Neutrophil (primary cell): ENCODE results near the gene HOXB5.

Experiments
- H3K27ac ChIP-seq: fragments of 200-600 bp; sonication (generic); 2 replicates; pipeline ENCODE4 v1.5.1; 2016; ENCODE audit warnings: mild to moderate bottlenecking, moderate library complexity
- H3K27me3 ChIP-seq: fragments of 200-600 bp; sonication (generic); 2 replicates; pipeline ENCODE4 v1.6.0; 2016; ENCODE audit warnings: mild to moderate bottlenecking
- H3K36me3 ChIP-seq: fragments of 200-600 bp; sonication (generic); 2 replicates; pipeline ENCODE4 v1.5.1; 2017
- H3K4me1 ChIP-seq, 2 experiments: fragments of 200-600 bp in 1 of 2; sonication (generic) in 1 of 2; 1 replicate in 1 of 2; 2 replicates in 1 of 2; pipeline versions ENCODE4 v1.5.1 to v1.6.1; 2013 to 2016; ENCODE audit warnings: low read depth in 1 of 2, low read length in 1 of 2, mild to moderate bottlenecking in 1 of 2, moderate library complexity in 1 of 2; ENCODE audit not compliant: control insufficient read depth in 1 of 2, insufficient read depth in 1 of 2
- H3K4me3 ChIP-seq, 2 experiments: fragments of 200-600 bp in 1 of 2; sonication (generic) in 1 of 2; 1 replicate in 1 of 2; 2 replicates in 1 of 2; pipeline ENCODE4 v1.5.1; 2013 to 2016; ENCODE audit warnings: low read depth in 1 of 2, low read length in 1 of 2, mild to moderate bottlenecking in 1 of 2, moderate library complexity in 1 of 2
- H3K9me3 ChIP-seq: fragments of 200-600 bp; sonication (generic); 2 replicates; pipeline ENCODE4 v1.5.1; 2016
- TF ChIP-seq, protein P1 (sequence below): fragments of 200-600 bp; sonication (generic); IDR thresholded peaks from 2 replicates; pipeline ENCODE4 v1.5.1; 2016; ENCODE audit warnings: antibody characterized with exemption

HOXB5 gene

DNA sequence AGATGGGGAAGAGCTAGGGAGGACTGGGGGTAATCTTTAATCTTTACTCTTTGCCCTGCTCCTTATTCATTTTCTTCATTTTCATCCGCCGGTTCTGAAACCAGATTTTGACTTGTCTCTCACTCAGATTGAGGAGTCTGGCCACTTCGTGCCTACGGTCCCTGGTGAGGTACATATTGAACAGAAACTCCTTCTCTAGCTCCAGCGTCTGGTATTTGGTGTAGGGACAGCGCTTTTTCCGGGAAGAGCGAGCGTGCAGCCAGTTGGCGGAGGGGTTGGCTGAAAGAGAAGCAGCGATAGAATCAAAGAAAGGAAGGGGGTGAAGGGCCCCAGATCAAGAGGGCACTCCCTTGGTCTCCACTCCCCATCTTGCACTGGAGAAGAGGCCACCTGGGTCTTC is 29.3 kb upstream of the HOXB5 start:
- Histone ChIP-seq H3K27ac (no peak overlapping the region), H3K9me3 (no peaks in the 10 kb centered on the region), H3K27me3 (peaks cover 100% of the 10 kb centered on the region), H3K4me1 (peaks cover 0 to 6% of the 10 kb centered on the region in 2 experiments), H3K36me3 (no peaks in the 10 kb centered on the region), H3K4me3 (no peak overlapping the region)
- TF ChIP-seq, protein P1, sequence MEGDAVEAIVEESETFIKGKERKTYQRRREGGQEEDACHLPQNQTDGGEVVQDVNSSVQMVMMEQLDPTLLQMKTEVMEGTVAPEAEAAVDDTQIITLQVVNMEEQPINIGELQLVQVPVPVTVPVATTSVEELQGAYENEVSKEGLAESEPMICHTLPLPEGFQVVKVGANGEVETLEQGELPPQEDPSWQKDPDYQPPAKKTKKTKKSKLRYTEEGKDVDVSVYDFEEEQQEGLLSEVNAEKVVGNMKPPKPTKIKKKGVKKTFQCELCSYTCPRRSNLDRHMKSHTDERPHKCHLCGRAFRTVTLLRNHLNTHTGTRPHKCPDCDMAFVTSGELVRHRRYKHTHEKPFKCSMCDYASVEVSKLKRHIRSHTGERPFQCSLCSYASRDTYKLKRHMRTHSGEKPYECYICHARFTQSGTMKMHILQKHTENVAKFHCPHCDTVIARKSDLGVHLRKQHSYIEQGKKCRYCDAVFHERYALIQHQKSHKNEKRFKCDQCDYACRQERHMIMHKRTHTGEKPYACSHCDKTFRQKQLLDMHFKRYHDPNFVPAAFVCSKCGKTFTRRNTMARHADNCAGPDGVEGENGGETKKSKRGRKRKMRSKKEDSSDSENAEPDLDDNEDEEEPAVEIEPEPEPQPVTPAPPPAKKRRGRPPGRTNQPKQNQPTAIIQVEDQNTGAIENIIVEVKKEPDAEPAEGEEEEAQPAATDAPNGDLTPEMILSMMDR: no peak

DNA sequence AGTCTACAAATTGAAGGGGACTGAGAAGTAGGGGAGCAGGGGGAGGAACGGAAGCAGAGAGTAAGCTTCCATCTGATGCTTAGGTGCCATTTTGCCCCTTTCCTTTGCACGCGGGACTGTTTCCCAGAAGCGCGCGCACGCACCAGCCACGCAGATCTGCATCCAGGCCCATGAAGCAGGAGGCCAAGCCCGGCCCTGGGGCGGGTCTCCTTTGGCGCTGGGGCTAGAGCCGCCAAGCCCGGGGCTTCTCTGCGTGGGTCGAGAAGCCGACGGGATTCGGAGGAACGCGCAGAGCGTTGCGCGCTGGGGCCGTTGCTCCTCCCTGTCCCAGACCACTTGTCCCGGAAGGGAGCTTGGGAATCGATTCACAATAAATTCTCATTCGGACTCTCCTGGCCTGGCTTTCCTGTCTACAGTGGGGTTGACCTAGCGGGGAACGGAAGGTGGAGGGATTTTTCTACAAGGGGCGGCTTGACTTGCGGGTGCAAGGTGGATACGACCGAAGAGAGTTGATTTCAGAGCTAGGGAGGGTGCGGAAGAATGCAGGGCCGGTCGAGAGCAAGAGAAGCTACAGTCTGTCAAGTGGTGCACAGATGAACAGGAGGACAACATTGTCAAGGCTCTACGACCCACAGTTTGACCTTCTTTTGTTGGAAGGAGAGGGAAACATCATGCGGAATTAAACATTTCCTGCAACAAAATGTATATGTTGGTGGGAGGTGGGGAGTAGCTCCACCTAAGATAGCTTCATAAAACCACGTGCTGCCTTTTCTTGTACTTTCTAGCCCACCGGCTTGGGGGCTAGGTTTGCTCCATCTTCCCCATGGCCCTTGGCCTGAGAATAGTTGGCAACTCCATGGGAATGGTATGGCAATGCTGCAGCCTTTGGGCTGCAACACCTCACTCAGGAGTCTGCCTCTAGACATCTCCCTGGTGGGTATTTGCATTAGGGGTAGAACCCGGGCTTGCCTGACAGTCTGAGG is 28.1 kb upstream of the HOXB5 start:
- Histone ChIP-seq H3K27ac (no peak overlapping the region), H3K4me1 (peaks cover 0 to 6% of the 10 kb centered on the region in 2 experiments), H3K36me3 (no peaks in the 10 kb centered on the region), H3K9me3 (no peaks in the 10 kb centered on the region), H3K4me3 (no peak overlapping the region), H3K27me3 (peaks cover 100% of the 10 kb centered on the region)
- TF ChIP-seq, protein P1: no peak

DNA sequence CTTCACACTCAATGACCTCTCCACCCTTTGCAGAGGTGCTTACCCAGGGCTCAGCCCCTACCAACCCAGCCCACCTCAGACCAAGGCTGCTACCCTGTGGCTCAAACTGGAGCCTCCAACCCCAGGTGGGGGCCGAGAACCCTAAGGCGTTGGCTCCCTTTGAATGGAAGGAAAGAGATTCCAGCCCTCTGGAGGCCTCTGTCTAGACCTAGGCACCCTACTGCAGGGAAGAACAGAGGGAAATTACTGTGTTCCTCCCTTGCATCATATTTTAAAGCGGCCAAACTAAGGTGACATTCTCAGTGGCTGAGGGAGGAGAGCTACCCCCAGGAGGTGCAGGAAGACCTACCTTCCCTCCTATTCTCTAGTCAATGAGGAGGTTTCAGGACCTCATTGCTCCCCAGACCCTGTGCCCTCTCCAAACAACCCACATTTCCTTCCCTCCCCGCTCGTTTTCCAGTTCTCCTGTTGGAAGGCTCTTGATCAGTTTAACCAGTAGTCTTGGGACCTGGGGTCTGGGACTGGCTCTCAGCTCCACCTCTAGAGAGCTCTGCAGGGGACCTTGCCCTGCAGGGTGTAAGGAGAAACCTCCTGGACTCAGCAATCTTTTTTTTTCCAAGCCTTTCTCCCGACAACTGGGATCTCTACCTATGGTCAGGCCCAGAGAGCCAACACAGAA is 27.0 kb upstream of the HOXB5 start:
- Histone ChIP-seq H3K36me3 (no peaks in the 10 kb centered on the region), H3K27me3 (peaks cover 100% of the 10 kb centered on the region), H3K27ac (no peak overlapping the region), H3K4me3 (no peak overlapping the region), H3K4me1 (no peaks in the 10 kb centered on the region), H3K9me3 (no peaks in the 10 kb centered on the region)
- TF ChIP-seq, protein P1: no peak

DNA sequence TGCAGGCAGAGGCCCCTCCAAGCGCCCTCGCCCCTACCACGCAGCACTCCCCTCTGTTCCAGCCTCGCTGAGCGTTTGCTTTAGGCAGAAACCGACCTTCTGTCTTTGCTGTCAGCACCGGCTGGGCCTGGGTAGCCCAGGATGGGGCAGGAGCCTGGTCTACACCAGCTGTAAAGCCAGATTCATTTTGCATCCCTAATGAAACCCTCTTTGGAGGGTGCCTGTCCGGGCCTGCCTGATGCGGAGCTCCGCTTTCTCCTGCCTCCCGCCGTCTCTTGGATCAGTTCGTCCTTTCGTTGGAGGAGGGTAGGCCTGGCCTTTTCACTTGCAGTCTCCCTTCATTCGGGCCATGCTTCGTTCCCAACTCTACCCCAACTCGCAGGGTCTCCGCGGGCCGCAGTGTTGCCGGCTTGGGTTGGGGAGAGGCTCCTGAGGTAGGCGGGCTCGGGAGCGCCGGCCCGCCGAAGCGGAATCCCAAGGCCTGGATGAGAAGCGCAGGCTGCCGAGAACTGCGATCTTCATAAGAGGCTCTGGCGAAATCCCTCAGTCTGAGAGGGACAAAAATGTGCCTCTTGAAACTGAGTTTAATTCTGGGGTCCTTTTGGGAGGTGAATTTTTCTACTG is 26.4 kb upstream of the HOXB5 start:
- Histone ChIP-seq H3K4me1 (no peaks in the 10 kb centered on the region), H3K27me3 (peaks cover 100% of the 10 kb centered on the region), H3K4me3 (no peak overlapping the region), H3K27ac (no peak overlapping the region), H3K36me3 (no peaks in the 10 kb centered on the region), H3K9me3 (no peaks in the 10 kb centered on the region)
- TF ChIP-seq, protein P1: no peak

DNA sequence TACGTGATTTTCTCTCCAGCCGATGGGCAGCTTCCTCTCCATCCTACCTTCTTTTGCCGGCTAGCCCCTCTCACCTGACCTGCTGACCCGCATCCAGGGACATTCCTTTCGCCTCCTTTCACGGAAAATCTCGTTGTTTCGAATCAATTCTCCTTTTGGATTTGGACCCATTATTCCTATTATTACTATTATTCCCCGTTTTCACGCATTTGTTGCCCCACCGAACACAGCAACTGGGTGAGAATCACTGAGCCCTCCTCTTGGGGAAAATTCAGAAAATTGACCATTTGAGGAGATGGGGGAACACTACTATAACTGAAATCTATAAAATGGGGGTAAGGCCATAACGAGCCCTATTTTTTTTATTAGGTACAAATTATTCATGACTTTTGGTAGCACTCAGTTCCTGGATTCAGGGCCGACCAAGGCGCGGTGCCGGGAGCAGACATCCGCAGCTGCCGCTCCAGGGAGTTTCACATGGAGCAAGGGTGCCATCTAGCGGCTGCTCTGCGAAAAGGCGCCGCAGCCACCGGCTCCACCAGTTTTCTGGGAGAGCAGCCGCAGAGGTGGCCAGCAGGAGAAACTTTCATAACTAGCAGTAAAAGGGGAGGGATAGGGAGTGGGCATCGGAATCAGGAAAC is 24.8 kb upstream of the HOXB5 start:
- TF ChIP-seq, protein P1: peak; percentile 89
- no peaks in the 10 kb centered on the region for H3K9me3 ChIP-seq

More for the DNA sequence above, 24.8 kb upstream of the HOXB5 start:
- no peak overlapping the region for H3K27ac ChIP-seq
- no peaks in the 10 kb centered on the region for H3K36me3 ChIP-seq
- H3K4me3 ChIP-seq: no peak overlapping the region
- H3K4me1 ChIP-seq: no peaks in the 10 kb centered on the region
- H3K27me3 ChIP-seq: peaks cover 100% of the 10 kb centered on the region
